Keratinocyte (primary cell): ENCODE data around the gene SSNA1. TPM values are rescaled to one million over a fixed set of nuclear protein-coding genes. Genes with fewer than 3 reads are reported as not detected.
A peak's percentile ranks its signal among the peaks of the same experiment; 100 is the strongest.

ENCODE experiments used
- DNase-seq: peaks from one replicate; pipeline ENCODE4 v3.0.0-alpha.2; 2011; ENCODE audit warnings: low read depth, missing footprints, low spot score
- FAIRE-seq: peaks from 2 replicates; lab custom pipeline; 2011; peaks lifted over from hg19 to GRCh38; lab: Jason Lieb, UNC
- H2AFZ ChIP-seq: 2 replicates; pipeline ENCODE4 v1.6.0; 2012; ENCODE audit warnings: low read length, control low read depth, inconsistent platforms; ENCODE audit not compliant: control insufficient read depth
- H3K27ac ChIP-seq: 2 replicates; pipeline ENCODE4 v1.5.1; 2011; ENCODE audit warnings: low read length; ENCODE audit not compliant: control insufficient read depth, insufficient read depth
- H3K27me3 ChIP-seq: 3 replicates; pipeline ENCODE4 v1.6.0; 2011; ENCODE audit warnings: low read length; ENCODE audit not compliant: control insufficient read depth, insufficient read depth; ENCODE audit errors: extremely low read depth
- H3K36me3 ChIP-seq, 2 experiments: 2 replicates in 1 of 2; 3 replicates in 1 of 2; pipeline ENCODE4 v1.5.1; 2011; ENCODE audit warnings: low read length in 2 of 2, mild to moderate bottlenecking in 1 of 2; ENCODE audit not compliant: control insufficient read depth in 2 of 2, insufficient read depth in 2 of 2; ENCODE audit errors: extremely low read depth in 1 of 2
- H3K4me1 ChIP-seq: 3 replicates; pipeline ENCODE4 v1.5.1; 2011; ENCODE audit warnings: low read length; ENCODE audit not compliant: control insufficient read depth, insufficient read depth; ENCODE audit errors: extremely low read depth
- H3K4me2 ChIP-seq: 3 replicates; pipeline ENCODE4 v1.6.0; 2011; ENCODE audit warnings: low read depth, low read length; ENCODE audit not compliant: control insufficient read depth, insufficient read depth; ENCODE audit errors: extremely low read depth
- H3K4me3 ChIP-seq, 3 experiments: fragments of 200-600 bp in 1 of 3; sonication (generic) in 1 of 3; 2 replicates in 2 of 3; 3 replicates in 1 of 3; pipeline ENCODE4 v1.5.1; 2011 to 2016; ENCODE audit warnings: low read length in 3 of 3, mild to moderate bottlenecking in 3 of 3, control low read depth in 2 of 3, inconsistent platforms in 1 of 3, low read depth in 1 of 3, mixed read lengths in 1 of 3, mixed run types in 1 of 3, moderate library complexity in 1 of 3; ENCODE audit not compliant: control insufficient read depth in 2 of 3, insufficient read depth in 2 of 3; ENCODE audit errors: extremely low read depth in 1 of 3
- H3K79me2 ChIP-seq: 2 replicates; pipeline ENCODE4 v1.6.0; 2012; ENCODE audit warnings: low read length; ENCODE audit not compliant: control insufficient read depth, insufficient read depth
- H3K9ac ChIP-seq: 3 replicates; pipeline ENCODE4 v1.6.0; 2011; ENCODE audit warnings: low read length; ENCODE audit not compliant: control insufficient read depth, insufficient read depth; ENCODE audit errors: extremely low read depth
- H3K9me1 ChIP-seq: 3 replicates; pipeline ENCODE4 v1.6.0; 2011; ENCODE audit warnings: low read length; ENCODE audit not compliant: control insufficient read depth, insufficient read depth; ENCODE audit errors: extremely low read depth
- H3K9me3 ChIP-seq: 2 replicates; pipeline ENCODE4 v1.5.1; 2012; ENCODE audit warnings: low read depth, low read length; ENCODE audit not compliant: control insufficient read depth
- H4K20me1 ChIP-seq: 3 replicates; pipeline ENCODE4 v1.6.0; 2011; ENCODE audit warnings: low read length; ENCODE audit not compliant: control insufficient read depth, insufficient read depth; ENCODE audit errors: extremely low read depth
- EZH2 ChIP-seq: IDR thresholded peaks from one replicate; pipeline ENCODE4 v1.6.1; 2012; ENCODE audit warnings: inconsistent platforms, mild to moderate bottlenecking, low read length, moderate library complexity
- dilution Hi-C: fragments of 300-500 bp; cut with MboI; formaldehyde crosslinking; loops from one replicate; pipeline ENCODE4 v1.7.0; 2020; ENCODE audit warnings: low sequenced_read_pairs; ENCODE audit not compliant: extremely low pct_ligation_motif_present
- polyA plus RNA-seq, 5 experiments: library from polyadenylated mRNA; depleted of rRNA in 3 of 5; stranded (reverse) in 3 of 5; stranded (forward) in 1 of 5; unstranded in 1 of 5; fragments of >200 nt; gene quantifications; 1 replicate in 1 of 5; 2 replicates in 3 of 5; 3 replicates in 1 of 5; pipeline versions ENCODE4 v1.2.1 to v1.2.3, GENCODE V29; 2011 to 2012; ENCODE audit warnings: missing spikeins in 2 of 5, low read depth in 1 of 5, low replicate concordance in 1 of 5
- TF ChIP-seq, protein P1 (sequence below), 3 experiments: IDR thresholded peaks in 1 of 3; conservative IDR thresholded peaks in 1 of 3; optimal IDR thresholded peaks in 1 of 3; 2 replicates in 2 of 3; 3 replicates in 1 of 3; pipeline versions ENCODE3 to v1.5.1; 2011; ENCODE audit warnings: low read length in 3 of 3, mild to moderate bottlenecking in 3 of 3, moderate library complexity in 2 of 3, control low read depth in 1 of 3, inconsistent platforms in 1 of 3; ENCODE audit not compliant: insufficient read depth in 2 of 3; ENCODE audit errors: extremely low read depth in 1 of 3

The SSNA1 gene
- polyA plus RNA-seq, 1 donor (not counting 4 experiments of a cell fraction or from before 2014, with no cell fraction given) = 45.3 TPM

DNA sequence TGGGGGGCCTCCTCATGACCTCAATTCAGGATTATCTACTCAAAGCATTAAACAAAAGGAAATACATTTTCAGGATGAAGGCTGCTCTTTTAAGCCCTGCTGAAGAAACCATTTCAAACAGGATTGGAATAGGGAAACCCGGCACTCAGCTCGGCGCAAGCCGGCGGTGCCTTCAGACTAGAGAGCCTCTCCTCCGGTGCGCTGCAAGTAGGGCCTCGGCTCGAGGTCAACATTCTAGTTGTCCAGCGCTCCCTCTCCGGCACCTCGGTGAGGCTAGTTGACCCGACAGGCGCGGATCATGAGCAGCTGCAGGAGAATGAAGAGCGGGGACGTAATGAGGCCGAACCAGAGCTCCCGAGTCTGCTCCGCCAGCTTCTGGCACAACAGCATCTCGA, 16.3 kb downstream of the SSNA1 start:
- dilution Hi-C loops = no loop called here
- Histone ChIP-seq H3K36me3 (peaks cover 5 to 7% of the 10 kb centered on the region in 2 experiments), H3K4me2 (peak overlapping the region; percentile 88), H3K9me1 (no peaks in the 10 kb centered on the region), H3K27ac (peak overlapping the region; percentile 83), H2AFZ (peak overlapping the region; percentile 78), H3K4me3 (peak overlapping the region; percentile 93 to 97 (median 96)), H3K4me1 (peaks cover 30% of the 10 kb centered on the region), H4K20me1 (no peaks in the 10 kb centered on the region), H3K9me3 (no peaks in the 10 kb centered on the region), H3K27me3 (no peaks in the 10 kb centered on the region), H3K79me2 (peaks cover 53% of the 10 kb centered on the region), H3K9ac (peak overlapping the region; percentile 93)
- FAIRE-seq (no peak), DNase-seq (no peak)
- no peak for TF ChIP-seq EZH2
- TF ChIP-seq, protein P1, sequence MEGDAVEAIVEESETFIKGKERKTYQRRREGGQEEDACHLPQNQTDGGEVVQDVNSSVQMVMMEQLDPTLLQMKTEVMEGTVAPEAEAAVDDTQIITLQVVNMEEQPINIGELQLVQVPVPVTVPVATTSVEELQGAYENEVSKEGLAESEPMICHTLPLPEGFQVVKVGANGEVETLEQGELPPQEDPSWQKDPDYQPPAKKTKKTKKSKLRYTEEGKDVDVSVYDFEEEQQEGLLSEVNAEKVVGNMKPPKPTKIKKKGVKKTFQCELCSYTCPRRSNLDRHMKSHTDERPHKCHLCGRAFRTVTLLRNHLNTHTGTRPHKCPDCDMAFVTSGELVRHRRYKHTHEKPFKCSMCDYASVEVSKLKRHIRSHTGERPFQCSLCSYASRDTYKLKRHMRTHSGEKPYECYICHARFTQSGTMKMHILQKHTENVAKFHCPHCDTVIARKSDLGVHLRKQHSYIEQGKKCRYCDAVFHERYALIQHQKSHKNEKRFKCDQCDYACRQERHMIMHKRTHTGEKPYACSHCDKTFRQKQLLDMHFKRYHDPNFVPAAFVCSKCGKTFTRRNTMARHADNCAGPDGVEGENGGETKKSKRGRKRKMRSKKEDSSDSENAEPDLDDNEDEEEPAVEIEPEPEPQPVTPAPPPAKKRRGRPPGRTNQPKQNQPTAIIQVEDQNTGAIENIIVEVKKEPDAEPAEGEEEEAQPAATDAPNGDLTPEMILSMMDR (optimal IDR thresholded peaks at IDR 0.05 in 1 of 3, IDR thresholded peaks at IDR 0.05 in 1 of 3, conservative IDR thresholded peaks at IDR 0.05 in 1 of 3; ENCODE audit: extremely low read depth in 1 of 3, insufficient read depth in 2 of 3, low read length in 3 of 3) = no peak

GRCh38 chr9:137205126-137206069, 16.9 kb downstream of the SSNA1 start, which contains the start of the genes NDOR1 and TMEM203:
Gene NDOR1, plus strand, starts transcription at chr9:137205700. Its CDS starts 78 bp downstream, at chr9:137205778.
Gene TMEM203, minus strand, starts transcription at chr9:137205648. Its CDS starts 234 bp downstream, at chr9:137205414.
- DNase-seq (no peak), FAIRE-seq (no peak)
- Histone ChIP-seq H3K9me1 (no peaks in the 10 kb centered on the region), H3K4me2 (peak within 1 kb of the TSS; percentile 100), H3K9ac (peak within 1 kb of the TSS; percentile 93), H3K9me3 (no peaks in the 10 kb centered on the region), H3K36me3 (peaks cover 5 to 10% of the 10 kb centered on the region in 2 experiments), H3K27me3 (no peaks in the 10 kb centered on the region), H3K27ac (peak within 1 kb of the TSS; percentile 83), H3K79me2 (peaks cover 53% of the 10 kb centered on the region), H3K4me3 (peak within 1 kb of the TSS; percentile 93 to 97 (median 96)), H2AFZ (peak within 1 kb of the TSS; percentile 78), H4K20me1 (no peaks in the 10 kb centered on the region), H3K4me1 (peaks cover 30% of the 10 kb centered on the region)
- dilution Hi-C loops = no loop called here
- TF ChIP-seq, protein P1 (optimal IDR thresholded peaks at IDR 0.05 in 1 of 3, IDR thresholded peaks at IDR 0.05 in 1 of 3, conservative IDR thresholded peaks at IDR 0.05 in 1 of 3; ENCODE audit: extremely low read depth in 1 of 3, insufficient read depth in 2 of 3, low read length in 3 of 3) = no peak
- no peak for TF ChIP-seq EZH2
